ACC112 (cell line): ENCODE results near the gene INSL4.

Experiments used
- H2AFZ ChIP-seq: fragments of 200-600 bp; sonication (generic); one replicate; pipeline ENCODE4 v1.6.0; 2017; ENCODE audit warnings: antibody characterized with exemption, low read length; ENCODE audit not compliant: unreplicated experiment
- H3K27ac ChIP-seq: fragments of 200-600 bp; sonication (generic); 2 replicates; pipeline ENCODE4 v1.5.1; 2014; ENCODE audit warnings: low read depth, mild to moderate bottlenecking, antibody characterized with exemption, low read length, moderate library complexity
- H3K27me3 ChIP-seq: fragments of 200-600 bp; sonication (generic); 2 replicates; pipeline ENCODE4 v1.6.1; 2014; ENCODE audit warnings: mild to moderate bottlenecking, antibody characterized with exemption, low read length, moderate library complexity, mixed read lengths; ENCODE audit not compliant: insufficient read depth
- H3K36me3 ChIP-seq: fragments of 200-600 bp; sonication (generic); 2 replicates; pipeline ENCODE4 v1.6.1; 2016; ENCODE audit warnings: mild to moderate bottlenecking, antibody characterized with exemption, low read length, moderate library complexity, mixed read lengths; ENCODE audit not compliant: insufficient read depth
- H3K4me1 ChIP-seq: fragments of 200-600 bp; sonication (generic); one replicate; pipeline ENCODE4 v1.6.1; 2016; ENCODE audit warnings: low read length, mixed read lengths; ENCODE audit not compliant: insufficient read depth, unreplicated experiment, control insufficient read depth
- H3K4me3 ChIP-seq: fragments of 200-600 bp; sonication (generic); 2 replicates; pipeline ENCODE4 v1.5.1; 2014; ENCODE audit warnings: mild to moderate bottlenecking, low read depth, low read length
- H3K79me2 ChIP-seq: fragments of 200-600 bp; sonication (generic); one replicate; pipeline ENCODE4 v1.6.0; 2016; ENCODE audit warnings: low read length; ENCODE audit not compliant: control insufficient read depth, unreplicated experiment, insufficient read depth

INSL4 gene

GRCh38 chr9:5263351-5264218 is 32.4 kb downstream of the INSL4 start:
- Histone ChIP-seq H2AFZ (no peak overlapping the region), H3K36me3 (no peaks in the 10 kb centered on the region), H3K27me3 (no peaks in the 10 kb centered on the region), H3K4me3 (no peak overlapping the region), H3K79me2 (no peaks in the 10 kb centered on the region), H3K27ac (no peak overlapping the region), H3K4me1 (peaks cover 5% of the 10 kb centered on the region)

GRCh38 chr9:5264219-5264595 is 33.0 kb downstream of the INSL4 start:
- H2AFZ ChIP-seq = no peak overlapping the region

GRCh38 chr9:5265939-5266338 is 34.7 kb downstream of the INSL4 start:
- H3K4me1 ChIP-seq = peaks cover 17% of the 10 kb centered on the region
- no peaks in the 10 kb centered on the region for H3K27me3 ChIP-seq
- no peak overlapping the region for H3K27ac ChIP-seq
- no peak overlapping the region for H3K4me3 ChIP-seq
- H2AFZ ChIP-seq = no peak overlapping the region
- no peaks in the 10 kb centered on the region for H3K79me2 ChIP-seq
- no peaks in the 10 kb centered on the region for H3K36me3 ChIP-seq

More at GRCh38 chr9:5264219-5264595, 33.0 kb downstream of the INSL4 start:
- H3K27me3 ChIP-seq = no peaks in the 10 kb centered on the region
- no peak overlapping the region for H3K27ac ChIP-seq
- H3K4me1 ChIP-seq = peaks cover 11% of the 10 kb centered on the region
- no peaks in the 10 kb centered on the region for H3K79me2 ChIP-seq
- H3K36me3 ChIP-seq = no peaks in the 10 kb centered on the region
- no peak overlapping the region for H3K4me3 ChIP-seq

GRCh38 chr9:5269249-5269715 is 38.1 kb downstream of the INSL4 start:
- H2AFZ ChIP-seq = peak overlapping the region; percentile 15
- H3K4me1 ChIP-seq = peaks cover 17% of the 10 kb centered on the region
- H3K4me3 ChIP-seq = no peak overlapping the region
- H3K36me3 ChIP-seq = no peaks in the 10 kb centered on the region
- no peaks in the 10 kb centered on the region for H3K27me3 ChIP-seq
- H3K27ac ChIP-seq = no peak overlapping the region
- H3K79me2 ChIP-seq = no peaks in the 10 kb centered on the region

- Histone ChIP-seq H3K4me3 (no peak overlapping the region), H3K79me2 (no peaks in the 10 kb centered on the region), H3K36me3 (no peaks in the 10 kb centered on the region), H3K27ac (no peak overlapping the region), H3K27me3 (peaks cover 3% of the 10 kb centered on the region; the same call in 1 of the 2 replicates), H2AFZ (no peak overlapping the region), H3K4me1 (peaks cover under 1% of the 10 kb centered on the region)
Measured at GRCh38 chr9:5274770-5275169, 43.6 kb downstream of the INSL4 start.

- Histone ChIP-seq H2AFZ (no peak overlapping the region), H3K27ac (no peak overlapping the region), H3K4me1 (no peaks in the 10 kb centered on the region), H3K27me3 (peaks cover 3% of the 10 kb centered on the region; the same call in 1 of the 2 replicates), H3K4me3 (no peak overlapping the region), H3K79me2 (no peaks in the 10 kb centered on the region), H3K36me3 (no peaks in the 10 kb centered on the region)
Measured at GRCh38 chr9:5278486-5278885, 47.3 kb downstream of the INSL4 start.
